HCT116 (cell line): ENCODE results near the gene RAB31.

ENCODE experiments used
- JUND ChIP-seq: IDR thresholded peaks from 2 replicates; pipeline ENCODE4 v1.6.1; 2012
- POLR2A ChIP-seq: IDR thresholded peaks from 2 replicates; pipeline ENCODE4 v1.7.0; 2011; ENCODE audit warnings: borderline replicate concordance; ENCODE audit not compliant: insufficient read depth, insufficient read length; ENCODE audit errors: extremely low read depth
- SP1 ChIP-seq: IDR thresholded peaks from 2 replicates; pipeline ENCODE4 v1.6.1; 2012; ENCODE audit warnings: low read depth

GRCh38 chr18:9848170-9848879 is 140.2 kb downstream of the RAB31 start:
- TF ChIP-seq JUND (no peak), SP1 (no peak), POLR2A (no peak)
